NB4 (cell line): ENCODE measurements around the gene RAB6C.

Experiments used
- CTCF ChIP-seq: IDR thresholded peaks from one replicate; pipeline ENCODE4 v1.5.1; 2012; ENCODE audit warnings: low read depth, low read length
- POLR2A ChIP-seq: IDR thresholded peaks from 2 replicates; pipeline ENCODE4 v1.6.1; 2011; ENCODE audit warnings: mild to moderate bottlenecking; ENCODE audit not compliant: insufficient read length; ENCODE audit errors: extremely low read depth

DNA sequence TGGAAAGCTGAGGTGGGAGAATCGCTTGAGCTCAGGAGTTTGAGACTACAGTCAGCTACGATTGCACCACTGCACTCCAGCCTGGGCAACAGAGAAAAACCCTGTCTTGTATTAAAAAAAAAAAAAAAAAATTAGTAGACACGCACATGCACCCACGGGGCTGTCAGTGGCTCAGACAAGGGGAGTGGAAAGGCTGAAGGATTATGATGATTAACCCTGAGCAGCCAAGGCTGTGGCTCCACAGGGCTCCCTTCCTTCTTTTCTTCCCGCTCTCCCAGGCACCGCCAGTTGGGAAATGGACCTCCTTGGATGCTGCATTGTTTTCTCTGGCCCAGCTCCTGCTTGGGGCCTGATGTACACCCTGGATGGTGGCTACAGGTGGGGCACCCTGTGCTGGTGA, 49.0 kb upstream of the RAB6C start:
- TF ChIP-seq CTCF (no peak), POLR2A (no peak)
